ENCODE measurements around the gene EML6.
"Not testable (repeated sequence)": the region's sequence is repeated elsewhere in the genome, so short reads cannot be mapped to it uniquely, and the experiment has no call there.

EML6 gene

GRCh38 chr2:54723131-54723995, at the start of gene EML6:
TSS of gene EML6 (plus strand) at chr2:54723662. CDS start at chr2:54725062, 1,400 bp downstream.
- DNase-seq: peak; percentile 99
- in situ Hi-C loops (cut with MboI; ENCODE audit: low pct_unique_long_range_greater_than_20kb, low sequenced_read_pairs): no loop called here

- in situ Hi-C loops (cut with MboI; ENCODE audit: low pct_unique_long_range_greater_than_20kb, low sequenced_read_pairs): no loop called here
- DNase-seq: no peak
Observed at GRCh38 chr2:54675281-54675680, 48.2 kb upstream of the EML6 start.

GRCh38 chr2:54675738-54676137, 47.7 kb upstream of the EML6 start:
- in situ Hi-C loops (cut with MboI; ENCODE audit: low pct_unique_long_range_greater_than_20kb, low sequenced_read_pairs): no loop called here
- no peak for DNase-seq

GRCh38 chr2:54676656-54677055, 46.8 kb upstream of the EML6 start:
- in situ Hi-C loops (cut with MboI; ENCODE audit: low pct_unique_long_range_greater_than_20kb, low sequenced_read_pairs): no loop called here
- DNase-seq: no peak

GRCh38 chr2:54677476-54678265, 45.8 kb upstream of the EML6 start:
- in situ Hi-C loops (cut with MboI; ENCODE audit: low pct_unique_long_range_greater_than_20kb, low sequenced_read_pairs): no loop called here
- DNase-seq: no peak

GRCh38 chr2:54678719-54679118, 44.7 kb upstream of the EML6 start:
- in situ Hi-C loops (cut with MboI; ENCODE audit: low pct_unique_long_range_greater_than_20kb, low sequenced_read_pairs): no loop called here

GRCh38 chr2:54680397-54681041, 42.9 kb upstream of the EML6 start:
- in situ Hi-C loops (cut with MboI; ENCODE audit: low pct_unique_long_range_greater_than_20kb, low sequenced_read_pairs): no loop called here
- DNase-seq: peak; percentile 19

More at GRCh38 chr2:54678719-54679118, 44.7 kb upstream of the EML6 start:
- DNase-seq: no peak

- in situ Hi-C loops (cut with MboI; ENCODE audit: low pct_unique_long_range_greater_than_20kb, low sequenced_read_pairs): no loop called here
- DNase-seq: peak; percentile 29
Observed at GRCh38 chr2:54681416-54681815, 42.0 kb upstream of the EML6 start.

- DNase-seq: no peak
- in situ Hi-C loops (cut with MboI; ENCODE audit: low pct_unique_long_range_greater_than_20kb, low sequenced_read_pairs): no loop called here
Observed at GRCh38 chr2:54683596-54683995, 39.9 kb upstream of the EML6 start.

GRCh38 chr2:54685263-54685775, 38.1 kb upstream of the EML6 start:
- no peak for DNase-seq
- in situ Hi-C loops (cut with MboI; ENCODE audit: low pct_unique_long_range_greater_than_20kb, low sequenced_read_pairs): no loop called here

GRCh38 chr2:54687595-54688152, 35.8 kb upstream of the EML6 start:
- in situ Hi-C loops (cut with MboI; ENCODE audit: low pct_unique_long_range_greater_than_20kb, low sequenced_read_pairs): no loop called here
- DNase-seq: peak; percentile 16

GRCh38 chr2:54691445-54692135, 31.9 kb upstream of the EML6 start:
- in situ Hi-C loops (cut with MboI; ENCODE audit: low pct_unique_long_range_greater_than_20kb, low sequenced_read_pairs): no loop called here
- DNase-seq: peak; percentile 20

GRCh38 chr2:54692556-54692955, 30.9 kb upstream of the EML6 start:
- in situ Hi-C loops (cut with MboI; ENCODE audit: low pct_unique_long_range_greater_than_20kb, low sequenced_read_pairs): no loop called here
- DNase-seq: no peak

GRCh38 chr2:54695378-54695777, 28.1 kb upstream of the EML6 start:
- no peak for DNase-seq
- in situ Hi-C loops (cut with MboI; ENCODE audit: low pct_unique_long_range_greater_than_20kb, low sequenced_read_pairs): no loop called here

GRCh38 chr2:54697934-54698333, 25.5 kb upstream of the EML6 start:
- no peak for DNase-seq
- in situ Hi-C loops (cut with MboI; ENCODE audit: low pct_unique_long_range_greater_than_20kb, low sequenced_read_pairs): no loop called here

- in situ Hi-C loops (cut with MboI; ENCODE audit: low pct_unique_long_range_greater_than_20kb, low sequenced_read_pairs): not testable (repeated sequence)
Observed at GRCh38 chr2:54698926-54699325, 24.5 kb upstream of the EML6 start.

GRCh38 chr2:54699665-54700064, 23.8 kb upstream of the EML6 start:
- DNase-seq: no peak
- in situ Hi-C loops (cut with MboI; ENCODE audit: low pct_unique_long_range_greater_than_20kb, low sequenced_read_pairs): no loop called here

More at GRCh38 chr2:54698926-54699325, 24.5 kb upstream of the EML6 start:
- DNase-seq: not testable (repeated sequence)

- in situ Hi-C loops (cut with MboI; ENCODE audit: low pct_unique_long_range_greater_than_20kb, low sequenced_read_pairs): no loop called here
- DNase-seq: no peak
Observed at GRCh38 chr2:54701029-54701428, 22.4 kb upstream of the EML6 start.

GRCh38 chr2:54704238-54704637, 19.2 kb upstream of the EML6 start:
- in situ Hi-C loops (cut with MboI; ENCODE audit: low pct_unique_long_range_greater_than_20kb, low sequenced_read_pairs): no loop called here
- no peak for DNase-seq

All from KBM-7 (cell line).